GM12878 (cell line): ENCODE data around the gene FAM107A. TPM values are rescaled to one million over a fixed set of nuclear protein-coding genes. Genes with fewer than 3 reads are reported as not detected.
A peak's percentile ranks its signal among the peaks of the same experiment; 100 is the strongest.

Source experiments
- ATAC-seq: fragments of 200-7000 bp; cut with Tn5 transposase; 3 replicates; pipeline ENCODE4 v1.9.1; 2020; ENCODE audit warnings: mild to moderate bottlenecking, moderate library complexity
- BruUV-seq: library from RNA; stranded (reverse); fragments of 400-500 nt; replicated peaks from 2 replicates; lab custom pipeline; 2021; lab: Mats Ljungman, UMichigan
- CTCF ChIA-PET: fragments of 300-600 bp; sonication (Branson Sonifier 250); formaldehyde crosslinking; extraction: SDS; loops from one replicate; lab custom pipeline; 2021; ENCODE audit warnings: inconsistent platforms; lab: Yijun Ruan, JAX
- POLR2A ChIA-PET: fragments of 350-600 bp; formaldehyde crosslinking; extraction: SDS; loops from one replicate; lab custom pipeline; 2021; ENCODE audit warnings: inconsistent platforms; lab: Charles Lee
- RAD21 ChIA-PET: fragments of 300-600 bp; sonication (Branson Sonifier 250); formaldehyde crosslinking; loops from one replicate; lab custom pipeline; 2023; ENCODE audit warnings: antibody characterized with exemption; ENCODE audit not compliant: unreplicated experiment; lab: Charles Lee
- SMC1A ChIA-PET: fragments of 300-600 bp; sonication (Branson Sonifier 250); formaldehyde crosslinking; loops from one replicate; lab custom pipeline; 2023; ENCODE audit not compliant: unreplicated experiment, uncharacterized antibody; lab: Charles Lee
- DNase-seq: peaks from one replicate; pipeline ENCODE4 v3.0.0-alpha.2; 2011; ENCODE audit warnings: low read depth, low spot score
- FAIRE-seq: peaks from 3 replicates; lab custom pipeline; 2011; peaks lifted over from hg19 to GRCh38; lab: Jason Lieb, UNC
- H2AFZ ChIP-seq: 2 replicates; pipeline ENCODE4 v1.6.0; 2011; ENCODE audit warnings: low read depth, low read length, control low read depth; ENCODE audit not compliant: control insufficient read depth
- H3K27ac ChIP-seq: 2 replicates; pipeline ENCODE4 v1.5.1; 2011; ENCODE audit warnings: control low read depth; ENCODE audit not compliant: control insufficient read depth, insufficient read depth
- H3K27me3 ChIP-seq, 2 experiments: replicated peaks in 1 of 2; 2 replicates each; pipeline versions ENCODE4 v1.6.0 to v1.6.1; 2011; ENCODE audit warnings: low read length in 1 of 2; ENCODE audit not compliant: control insufficient read depth in 2 of 2, insufficient read depth in 2 of 2
- H3K36me3 ChIP-seq, 2 experiments: 2 replicates each; pipeline ENCODE4 v1.5.1; 2011; ENCODE audit warnings: low read length in 1 of 2; ENCODE audit not compliant: control insufficient read depth in 2 of 2, insufficient read depth in 2 of 2
- H3K4me1 ChIP-seq: 2 replicates; pipeline ENCODE4 v1.6.1; 2011; ENCODE audit warnings: mild to moderate bottlenecking, low read length, moderate library complexity, mixed read lengths; ENCODE audit not compliant: control insufficient read depth, insufficient read depth
- H3K4me2 ChIP-seq: 2 replicates; pipeline ENCODE4 v1.6.0; 2011; ENCODE audit warnings: control low read depth; ENCODE audit not compliant: control insufficient read depth, insufficient read depth
- H3K4me3 ChIP-seq: fragments of 200-600 bp; sonication (generic); 2 replicates; pipeline ENCODE4 v1.5.1; 2016
- H3K79me2 ChIP-seq: 2 replicates; pipeline ENCODE4 v1.6.0; 2011; ENCODE audit warnings: low read length; ENCODE audit not compliant: control insufficient read depth, insufficient read depth
- H3K9ac ChIP-seq: 2 replicates; pipeline ENCODE4 v1.8.0; 2011; ENCODE audit warnings: low read length, control low read depth, mixed read lengths; ENCODE audit not compliant: control insufficient read depth, insufficient read depth
- H3K9me3 ChIP-seq: replicated peaks from 3 replicates; pipeline ENCODE4 v1.5.1; 2011; ENCODE audit warnings: mild to moderate bottlenecking, low read length; ENCODE audit not compliant: control insufficient read depth, insufficient read depth
- H4K20me1 ChIP-seq: 2 replicates; pipeline ENCODE4 v1.6.0; 2011; ENCODE audit not compliant: control insufficient read depth, insufficient read depth
- ATF2 ChIP-seq: IDR thresholded peaks from 2 replicates; pipeline ENCODE4 v1.6.1; 2012; ENCODE audit warnings: low read length, inconsistent platforms
- DPF2 ChIP-seq: fragments of 450-650 bp; IDR thresholded peaks from 2 replicates; pipeline ENCODE4 v1.6.1; 2017; ENCODE audit warnings: mild to moderate bottlenecking
- ESRRA ChIP-seq: IDR thresholded peaks from 2 replicates; pipeline ENCODE4 v1.6.1; 2012; ENCODE audit warnings: mild to moderate bottlenecking, low read length, improper control_type of control experiment
- FOS ChIP-seq: IDR thresholded peaks from 3 replicates; pipeline ENCODE4 v1.6.1; 2011; ENCODE audit warnings: borderline replicate concordance; ENCODE audit not compliant: insufficient read length; ENCODE audit errors: extremely low read depth
- GABPA ChIP-seq: IDR thresholded peaks from 2 replicates; pipeline ENCODE4 v1.6.1; 2014; ENCODE audit warnings: antibody characterized with exemption, low read depth, mild to moderate bottlenecking, inconsistent platforms
- HDAC2 ChIP-seq: fragments of 200-600 bp; sonication (generic); IDR thresholded peaks from 2 replicates; pipeline ENCODE4 v1.6.1; 2017
- IRF4 ChIP-seq: IDR thresholded peaks from 2 replicates; pipeline ENCODE4 v1.6.1; 2011; ENCODE audit warnings: low read depth, low read length
- JUND ChIP-seq: IDR thresholded peaks from 2 replicates; pipeline ENCODE4 v1.6.1; 2012; ENCODE audit warnings: low read depth, mild to moderate bottlenecking, low read length, improper control_type of control experiment, moderate library complexity
- KAT2A ChIP-seq: conservative IDR thresholded peaks from 2 replicates; pipeline ENCODE4 v1.6.1; 2011; ENCODE audit warnings: low read depth, low read length; ENCODE audit not compliant: control insufficient read depth
- KDM1A ChIP-seq: fragments of 200-600 bp; sonication (generic); IDR thresholded peaks from 2 replicates; pipeline ENCODE4 v1.6.1; 2016; ENCODE audit warnings: borderline replicate concordance
- LARP7 ChIP-seq: fragments of 450-650 bp; IDR thresholded peaks from 2 replicates; pipeline ENCODE4 v1.6.1; 2017; ENCODE audit warnings: mild to moderate bottlenecking
- MEF2A ChIP-seq: IDR thresholded peaks from 2 replicates; pipeline ENCODE4 v1.6.1; 2011; ENCODE audit warnings: low read depth, mild to moderate bottlenecking, low read length, moderate library complexity; ENCODE audit not compliant: insufficient read depth
- MYB ChIP-seq: fragments of 150-350 bp; IDR thresholded peaks from 2 replicates; pipeline ENCODE4 v1.6.1; 2014; ENCODE audit warnings: mild to moderate bottlenecking, low read depth, low read length, borderline replicate concordance
- NFIC ChIP-seq: IDR thresholded peaks from 2 replicates; pipeline ENCODE4 v1.6.1; 2012; ENCODE audit warnings: low read depth, mild to moderate bottlenecking, inconsistent platforms, low read length, moderate library complexity
- NR2C1 ChIP-seq: fragments of 450-650 bp; IDR thresholded peaks from 2 replicates; pipeline ENCODE4 v1.6.1; 2017; ENCODE audit warnings: antibody characterized with exemption, mild to moderate bottlenecking, moderate library complexity
- NR2F1 ChIP-seq: fragments of 450-650 bp; conservative IDR thresholded peaks from 2 replicates; pipeline ENCODE4 v1.6.1; 2017; ENCODE audit warnings: mild to moderate bottlenecking
- PBX3 ChIP-seq: IDR thresholded peaks from 2 replicates; pipeline ENCODE4 v1.6.1; 2011; ENCODE audit warnings: mild to moderate bottlenecking, low read depth, low read length, moderate library complexity; ENCODE audit not compliant: insufficient replicate concordance
- RBBP5 ChIP-seq: fragments of 200-600 bp; sonication (generic); conservative IDR thresholded peaks from 2 replicates; pipeline ENCODE4 v1.6.1; 2016
- SPI1 ChIP-seq: IDR thresholded peaks from 2 replicates; pipeline ENCODE4 v1.6.1; 2011; ENCODE audit warnings: low read depth, mild to moderate bottlenecking, low read length, moderate library complexity, borderline replicate concordance; ENCODE audit not compliant: insufficient read depth
- TCF7 ChIP-seq: IDR thresholded peaks from 2 replicates; pipeline ENCODE4 v1.6.1; 2014; ENCODE audit warnings: antibody characterized with exemption, borderline replicate concordance
- WGBS: methylation state at CpG from one replicate; pipeline ENCODE4 v1.1.6; 2016; ENCODE audit warnings: low lambda C conversion rate; ENCODE audit not compliant: insufficient replicate concordance, insufficient coverage; ENCODE audit errors: missing lambda C conversion rate; 5-methylcytosine and 5-hydroxymethylcytosine counted together
- in situ Hi-C: fragments of 300-500 bp; cut with MboI; formaldehyde crosslinking; loops from 9 replicates; pipeline ENCODE4 v1.14.3; 2018; ENCODE audit warnings: mixed read lengths
- intact Hi-C: fragments of 100-400 bp; cut with micrococcal nuclease; formaldehyde crosslinking; loops from one replicate; pipeline ENCODE4 v1.14.2; 2022; ENCODE audit not compliant: unreplicated experiment
- polyA plus RNA-seq, 11 experiments: library from polyadenylated mRNA; depleted of rRNA in 4 of 11; unstranded in 6 of 11; stranded (reverse) in 5 of 11; fragments of >200 nt; fragmentation: Nextera tagmentation in 4 of 11; fragmentation: Illumina TruSeq in 1 of 11; extraction: Ambion mirVana in 4 of 11; extraction: Trizol in 1 of 11; gene quantifications; 1 replicate in 1 of 11; 2 replicates in 10 of 11; pipeline versions ENCODE4 v1.2.1 to v1.2.3, GENCODE V29; 2011 to 2016; ENCODE audit warnings: inconsistent platforms in 2 of 11, missing spikeins in 2 of 11, low read depth in 1 of 11
- total RNA-seq, 4 experiments: library from RNA; depleted of rRNA in 3 of 4; stranded (reverse); fragments of >200 nt in 3 of 4; fragmentation: Illumina TruSeq in 1 of 4; extraction: Trizol in 1 of 4; gene quantifications; 2 replicates each; pipeline versions ENCODE4 v1.2.1 to v1.2.3, GENCODE V29; 2013 to 2021
- TF ChIP-seq, protein P1 (sequence below): IDR thresholded peaks from 2 replicates; pipeline ENCODE4 v1.6.1; 2012; ENCODE audit warnings: low read depth, low read length, improper control_type of control experiment
- TF ChIP-seq, protein P2 (sequence below): IDR thresholded peaks from 2 replicates; pipeline ENCODE4 v1.6.1; 2011; ENCODE audit warnings: low read depth, low read length, improper control_type of control experiment, borderline replicate concordance

The FAM107A gene
- total and polyA plus RNA-seq, 10 of the 15 experiments (the other 5 are each of a cell fraction or from before 2014, with no cell fraction given), result not detected

DNA sequence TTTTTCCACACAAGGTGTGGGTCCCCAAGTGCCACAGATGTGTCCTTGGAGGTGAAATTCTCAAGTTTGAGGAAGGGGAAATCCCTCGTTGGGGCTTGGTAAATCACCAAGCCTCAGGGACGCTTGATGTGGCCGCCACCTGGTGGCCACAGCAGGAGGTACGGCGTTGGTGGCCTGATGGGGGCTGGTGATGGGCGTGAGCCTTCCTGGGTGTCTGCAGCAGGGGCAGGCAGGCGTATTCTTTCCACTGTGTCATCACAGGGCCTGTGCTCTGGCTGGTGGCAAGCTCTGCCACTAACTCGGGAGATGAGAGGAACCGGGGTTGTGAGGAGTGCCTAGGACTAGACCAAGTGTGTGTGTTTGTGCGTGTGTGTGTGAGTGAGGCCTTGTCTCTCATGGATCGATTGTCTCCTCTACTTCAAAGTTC lies 44.4 kb downstream of the FAM107A start:
- no peak overlapping the region for H3K9ac ChIP-seq
- peak; percentile 99 for ATAC-seq
- no peak overlapping the region for H2AFZ ChIP-seq
- peak; percentile 11 for DNase-seq
- intact Hi-C loops, result loop anchor here (1.0 to 5.0 kb wide), 6 partner anchors 41 to 346 kb away; partner anchors contain the start of genes KCTD6 and PDHB
- ChIA-PET POLR2A (no interaction called here), RAD21 (interaction anchor here (1.5 to 1.7 kb wide), 2 partner anchors 40 to 226 kb away, joined by 7 read pairs; partner anchors contain the start of genes HTD2 and RPP14), CTCF (interaction anchor here (0.6 to 4.5 kb wide), 13 partner anchors 9 to 356 kb away, joined by 3 to 34 read pairs (median 4); partner anchors contain the start of genes HTD2, KCTD6 and RPP14), SMC1A (interaction anchor here (1.0 to 4.0 kb wide), 4 partner anchors 10 to 226 kb away, joined by 3 to 20 read pairs (median 4); partner anchors contain the start of genes HTD2, KCTD6 and RPP14)
- no peak overlapping the region for H3K4me2 ChIP-seq
- FAIRE-seq, result peak; percentile 72
- H3K4me1 ChIP-seq, result no peaks in the 10 kb centered on the region
- no TSS peak for BruUV-seq
- H3K27me3 ChIP-seq, result no peaks in the 10 kb centered on the region; a peak in 1 of 4 replicates
- no peak overlapping the region for H3K27ac ChIP-seq
- no peaks in the 10 kb centered on the region for H3K79me2 ChIP-seq
- no peaks in the 10 kb centered on the region for H3K9me3 ChIP-seq
- WGBS, result 18% methylated on average over 11 of the region's 11 CpGs
- H3K4me3 ChIP-seq, result no peak overlapping the region
- no peaks in the 10 kb centered on the region for H4K20me1 ChIP-seq
- in situ Hi-C loops, result loop anchor here (5.0 to 10.0 kb wide), 2 partner anchors 208 to 351 kb away; no protein-coding TSS in a partner anchor
- H3K36me3 ChIP-seq, result no peaks in the 10 kb centered on the region
- TF ChIP-seq RBBP5 (no peak), GABPA (no peak), NFIC (no peak), KDM1A (no peak), LARP7 (no peak), IRF4 (0 out of 2 replicates have a peak, but pooled peaks have one; percentile 58), MYB (no peak), FOS (no peak), KAT2A (no peak), ATF2 (no peak), NR2C1 (no peak), TCF7 (no peak), DPF2 (no peak), MEF2A (no peak), JUND (no peak), ESRRA (no peak), NR2F1 (no peak), PBX3 (no peak), SPI1 (peak; percentile 22; the same call in 1 of the 2 replicates), HDAC2 (no peak)
- TF ChIP-seq, protein P1, sequence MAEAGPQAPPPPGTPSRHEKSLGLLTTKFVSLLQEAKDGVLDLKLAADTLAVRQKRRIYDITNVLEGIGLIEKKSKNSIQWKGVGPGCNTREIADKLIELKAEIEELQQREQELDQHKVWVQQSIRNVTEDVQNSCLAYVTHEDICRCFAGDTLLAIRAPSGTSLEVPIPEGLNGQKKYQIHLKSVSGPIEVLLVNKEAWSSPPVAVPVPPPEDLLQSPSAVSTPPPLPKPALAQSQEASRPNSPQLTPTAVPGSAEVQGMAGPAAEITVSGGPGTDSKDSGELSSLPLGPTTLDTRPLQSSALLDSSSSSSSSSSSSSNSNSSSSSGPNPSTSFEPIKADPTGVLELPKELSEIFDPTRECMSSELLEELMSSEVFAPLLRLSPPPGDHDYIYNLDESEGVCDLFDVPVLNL, result no peak
- TF ChIP-seq, protein P2, sequence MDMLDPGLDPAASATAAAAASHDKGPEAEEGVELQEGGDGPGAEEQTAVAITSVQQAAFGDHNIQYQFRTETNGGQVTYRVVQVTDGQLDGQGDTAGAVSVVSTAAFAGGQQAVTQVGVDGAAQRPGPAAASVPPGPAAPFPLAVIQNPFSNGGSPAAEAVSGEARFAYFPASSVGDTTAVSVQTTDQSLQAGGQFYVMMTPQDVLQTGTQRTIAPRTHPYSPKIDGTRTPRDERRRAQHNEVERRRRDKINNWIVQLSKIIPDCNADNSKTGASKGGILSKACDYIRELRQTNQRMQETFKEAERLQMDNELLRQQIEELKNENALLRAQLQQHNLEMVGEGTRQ, result no peak
